ENCODE data around the gene NEURL1.
A peak's percentile ranks its signal among the peaks of the same experiment; 100 is the strongest.

NEURL1 gene

DNA sequence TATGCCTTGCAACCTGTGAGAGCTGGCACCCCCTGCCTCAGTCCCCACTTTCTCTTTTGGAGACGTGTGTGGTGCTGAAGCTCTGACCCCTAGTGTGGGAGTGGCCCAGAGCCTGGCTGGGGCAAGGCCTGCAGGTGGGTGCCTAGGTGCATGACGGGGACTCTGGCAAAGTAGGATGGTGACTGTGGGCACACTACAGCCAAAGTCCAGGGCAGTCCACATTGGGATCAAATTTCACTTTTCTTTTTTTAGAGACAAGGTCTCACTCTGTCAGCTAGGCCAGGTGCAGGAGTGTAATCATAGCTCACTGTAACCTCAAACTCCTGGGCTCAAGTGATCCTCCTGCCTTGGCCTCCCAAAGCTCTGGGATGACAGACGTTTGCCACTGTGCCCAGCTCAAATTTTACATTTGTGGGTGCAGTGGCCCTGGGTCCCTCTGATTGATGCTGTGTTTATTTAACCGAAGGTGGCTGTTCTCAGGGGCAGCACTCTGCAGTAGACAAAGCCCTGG is 52.3 kb downstream of the NEURL1 start:
- no peak for ATAC-seq (replicated peaks)
- Mint-ChIP-seq H3K4me3 (no peak overlapping the region), H3K27ac (no peak overlapping the region), H3K4me1 (peaks cover 15 to 19% of the 10 kb centered on the region in 2 donors), H3K27me3 (peaks cover 8 to 17% of the 10 kb centered on the region in 2 donors), H3K9me3 (no peaks in the 10 kb centered on the region), H3K36me3 (no peaks in the 10 kb centered on the region)
- no peak for DNase-seq

DNA sequence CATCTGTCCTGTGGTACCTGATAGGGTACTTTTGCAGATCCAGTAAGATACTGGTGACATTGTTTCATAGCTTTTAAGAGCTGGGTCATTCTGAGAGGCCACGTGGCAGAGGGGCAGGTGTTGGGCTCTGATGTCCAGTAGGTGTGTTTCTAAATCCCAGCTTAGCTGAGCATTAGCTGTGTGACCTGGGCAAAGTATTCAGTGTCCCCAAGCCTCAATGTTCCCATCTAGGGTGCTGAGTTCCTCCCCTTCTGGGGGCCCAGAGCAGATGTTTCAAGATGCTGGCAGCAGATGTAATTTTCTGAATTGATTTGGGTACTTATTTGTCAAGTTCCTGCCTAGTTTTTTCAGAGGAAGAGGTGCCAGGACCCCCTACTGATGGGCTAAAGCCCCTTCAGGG is 52.9 kb downstream of the NEURL1 start:
- Mint-ChIP-seq H3K36me3 (no peaks in the 10 kb centered on the region), H3K4me1 (peaks cover 15 to 19% of the 10 kb centered on the region in 2 donors)
- ATAC-seq (replicated peaks), result no peak

DNA sequence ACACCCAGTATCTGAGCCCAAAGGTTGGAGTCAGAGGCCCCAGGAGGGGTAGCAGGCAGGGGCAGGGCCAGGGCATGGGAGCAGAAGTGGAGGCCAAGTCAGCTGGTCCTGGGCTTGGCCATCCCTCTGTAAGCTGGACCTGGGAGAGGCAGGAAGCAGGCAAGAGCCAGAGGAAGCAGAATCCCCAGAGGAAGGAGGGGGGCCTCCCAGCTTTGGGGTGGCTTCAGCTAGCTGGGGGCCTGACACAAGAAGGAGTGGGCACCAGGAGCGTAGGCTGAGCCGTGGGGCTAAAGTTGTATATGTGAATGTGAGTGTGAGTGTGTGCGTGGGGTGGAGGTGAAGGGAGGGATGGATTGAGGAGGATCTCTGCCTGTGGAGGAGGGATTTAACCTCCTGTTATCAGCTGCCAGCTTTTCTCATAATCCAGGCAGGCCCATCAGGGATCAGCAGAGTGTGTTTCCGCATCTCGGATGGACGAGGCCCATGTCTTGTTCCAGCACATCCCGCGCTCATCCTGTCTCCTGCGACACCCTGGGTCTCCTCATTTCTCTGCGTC is 54.0 kb downstream of the NEURL1 start:
- H3K4me3 Mint-ChIP-seq, result no peak overlapping the region
- H3K36me3 Mint-ChIP-seq, result no peaks in the 10 kb centered on the region
- H3K27ac Mint-ChIP-seq, result no peak overlapping the region
- ATAC-seq (replicated peaks) (no peak), DNase-seq (no peak)
- H3K9me3 Mint-ChIP-seq, result no peaks in the 10 kb centered on the region
- peaks cover 13 to 18% of the 10 kb centered on the region in 2 donors for H3K4me1 Mint-ChIP-seq
- peaks cover 6 to 10% of the 10 kb centered on the region in 2 donors for H3K27me3 Mint-ChIP-seq

More for the DNA sequence above, 52.9 kb downstream of the NEURL1 start:
- H3K27me3 Mint-ChIP-seq, result peaks cover 4 to 11% of the 10 kb centered on the region in 2 donors
- no peak overlapping the region for H3K27ac Mint-ChIP-seq
- H3K9me3 Mint-ChIP-seq, result no peaks in the 10 kb centered on the region
- no peak for DNase-seq
- no peak overlapping the region for H3K4me3 Mint-ChIP-seq

DNA sequence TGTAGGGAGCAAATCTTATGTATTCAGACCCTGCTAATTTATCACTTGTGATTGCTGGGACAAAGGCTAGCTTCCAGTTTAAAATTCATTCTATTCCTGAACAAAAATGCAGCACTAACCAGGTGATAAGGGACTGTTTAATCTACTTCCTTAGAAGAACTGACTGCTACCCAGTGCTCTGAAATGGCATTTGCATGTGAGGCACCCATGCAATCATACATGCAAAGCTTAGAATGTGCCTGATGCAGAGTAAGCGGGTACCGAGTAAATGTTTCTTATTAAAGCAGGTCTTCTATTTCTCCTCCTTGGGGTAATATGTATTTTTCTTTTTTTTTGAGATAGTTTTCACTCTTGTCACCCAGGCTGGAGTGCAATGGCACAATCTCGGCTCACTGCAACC is 54.5 kb downstream of the NEURL1 start:
- no peak for DNase-seq
- Mint-ChIP-seq H3K4me3 (no peak overlapping the region), H3K4me1 (peaks cover 8 to 13% of the 10 kb centered on the region in 2 donors), H3K27ac (peak overlapping the region; percentile 52), H3K9me3 (no peaks in the 10 kb centered on the region), H3K36me3 (no peaks in the 10 kb centered on the region), H3K27me3 (peaks cover 10 to 12% of the 10 kb centered on the region in 2 donors)
- ATAC-seq (replicated peaks), result no peak

DNA sequence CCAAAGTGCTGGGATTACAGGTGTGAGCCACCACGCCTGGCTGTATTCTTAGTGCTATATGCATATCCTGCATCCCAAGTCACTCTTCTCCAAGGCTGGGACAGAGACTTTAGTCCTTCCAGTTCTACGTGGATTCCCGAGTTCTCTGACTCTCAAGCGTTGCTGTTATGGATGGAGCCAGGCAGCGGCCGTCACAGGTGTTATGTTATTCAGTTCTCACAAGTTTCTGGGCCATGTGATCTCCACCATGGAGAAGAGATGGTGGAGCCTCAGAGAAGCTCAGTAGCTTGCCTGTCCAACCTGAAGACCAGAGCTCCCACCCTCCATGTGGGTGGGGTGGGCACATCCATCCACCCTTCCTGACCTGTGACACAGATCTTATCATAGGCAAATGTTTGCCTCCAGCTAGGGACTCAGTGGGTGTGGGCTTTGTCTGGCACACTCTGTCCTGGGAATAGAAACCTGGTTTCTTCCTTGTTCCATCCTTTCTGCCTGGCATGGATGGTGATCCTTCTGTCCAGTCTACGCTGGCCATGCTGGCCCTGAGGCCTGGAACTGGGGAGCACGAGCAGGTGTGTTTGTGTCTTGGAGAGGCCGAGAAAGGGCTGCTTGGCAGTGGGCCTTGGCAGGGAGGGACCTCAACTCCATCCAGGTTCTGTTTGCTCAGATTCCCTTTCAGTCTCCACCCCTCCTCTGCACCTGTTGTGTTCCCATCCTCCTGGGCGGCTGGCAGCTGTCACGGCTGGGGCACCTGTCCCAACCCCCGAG is 55.3 kb downstream of the NEURL1 start:
- Mint-ChIP-seq H3K4me3 (no peak overlapping the region), H3K27ac (no peak overlapping the region), H3K4me1 (peaks cover 5% of the 10 kb centered on the region in 2 donors), H3K27me3 (peaks cover 6 to 10% of the 10 kb centered on the region in 2 donors), H3K36me3 (no peaks in the 10 kb centered on the region), H3K9me3 (no peaks in the 10 kb centered on the region)
- DNase-seq, result no peak
- ATAC-seq (replicated peaks), result no peak

DNA sequence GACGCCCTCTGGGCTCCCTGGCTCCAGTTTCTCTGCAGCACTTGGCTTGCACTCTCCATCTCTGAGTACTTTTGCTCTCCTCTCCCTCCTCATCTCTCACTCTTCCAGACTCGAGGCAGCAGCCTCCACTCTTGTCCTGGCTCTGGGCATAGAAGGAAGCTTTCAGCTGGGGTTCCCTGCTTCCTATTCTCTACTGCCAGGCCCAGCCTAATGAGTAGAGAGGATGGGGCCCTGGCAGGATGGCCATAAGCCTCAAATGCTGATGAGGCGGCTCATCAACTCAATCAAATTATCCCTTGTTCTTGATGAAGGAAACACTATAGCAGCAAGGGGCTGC is 55.8 kb downstream of the NEURL1 start:
- Mint-ChIP-seq H3K4me1 (peaks cover 5 to 8% of the 10 kb centered on the region in 2 donors), H3K9me3 (no peaks in the 10 kb centered on the region), H3K36me3 (no peaks in the 10 kb centered on the region), H3K27me3 (peaks cover 7 to 16% of the 10 kb centered on the region in 2 donors), H3K27ac (no peak overlapping the region), H3K4me3 (no peak overlapping the region)
- no peak for DNase-seq
- no peak for ATAC-seq (replicated peaks)

DNA sequence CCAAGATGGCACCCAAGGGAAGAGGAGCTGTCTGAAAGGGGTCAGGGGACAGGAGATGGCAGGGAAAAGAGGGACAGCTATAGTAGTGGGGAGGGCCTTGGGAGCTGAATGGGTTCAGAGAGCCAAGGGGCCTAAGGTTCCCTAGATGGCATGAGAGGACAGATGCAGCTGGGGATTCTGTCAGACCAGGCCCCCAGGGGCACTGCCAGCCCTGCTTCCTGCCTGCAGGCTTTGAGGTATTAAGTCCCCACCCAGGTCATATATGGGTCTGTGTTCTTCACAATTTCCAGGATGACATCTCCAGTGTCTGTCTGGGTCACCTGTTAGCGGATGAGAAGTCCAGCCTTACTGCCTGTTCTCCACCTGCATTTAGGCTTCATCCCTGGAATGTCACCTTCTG is 56.7 kb downstream of the NEURL1 start:
- peaks cover 15 to 22% of the 10 kb centered on the region in 2 donors for H3K27me3 Mint-ChIP-seq
- H3K9me3 Mint-ChIP-seq, result no peaks in the 10 kb centered on the region
- H3K36me3 Mint-ChIP-seq, result no peaks in the 10 kb centered on the region
- H3K27ac Mint-ChIP-seq, result no peak overlapping the region
- DNase-seq, result no peak
- no peak overlapping the region for H3K4me3 Mint-ChIP-seq
- H3K4me1 Mint-ChIP-seq, result peaks cover 11% of the 10 kb centered on the region in 2 donors
- no peak for ATAC-seq (replicated peaks)

DNA sequence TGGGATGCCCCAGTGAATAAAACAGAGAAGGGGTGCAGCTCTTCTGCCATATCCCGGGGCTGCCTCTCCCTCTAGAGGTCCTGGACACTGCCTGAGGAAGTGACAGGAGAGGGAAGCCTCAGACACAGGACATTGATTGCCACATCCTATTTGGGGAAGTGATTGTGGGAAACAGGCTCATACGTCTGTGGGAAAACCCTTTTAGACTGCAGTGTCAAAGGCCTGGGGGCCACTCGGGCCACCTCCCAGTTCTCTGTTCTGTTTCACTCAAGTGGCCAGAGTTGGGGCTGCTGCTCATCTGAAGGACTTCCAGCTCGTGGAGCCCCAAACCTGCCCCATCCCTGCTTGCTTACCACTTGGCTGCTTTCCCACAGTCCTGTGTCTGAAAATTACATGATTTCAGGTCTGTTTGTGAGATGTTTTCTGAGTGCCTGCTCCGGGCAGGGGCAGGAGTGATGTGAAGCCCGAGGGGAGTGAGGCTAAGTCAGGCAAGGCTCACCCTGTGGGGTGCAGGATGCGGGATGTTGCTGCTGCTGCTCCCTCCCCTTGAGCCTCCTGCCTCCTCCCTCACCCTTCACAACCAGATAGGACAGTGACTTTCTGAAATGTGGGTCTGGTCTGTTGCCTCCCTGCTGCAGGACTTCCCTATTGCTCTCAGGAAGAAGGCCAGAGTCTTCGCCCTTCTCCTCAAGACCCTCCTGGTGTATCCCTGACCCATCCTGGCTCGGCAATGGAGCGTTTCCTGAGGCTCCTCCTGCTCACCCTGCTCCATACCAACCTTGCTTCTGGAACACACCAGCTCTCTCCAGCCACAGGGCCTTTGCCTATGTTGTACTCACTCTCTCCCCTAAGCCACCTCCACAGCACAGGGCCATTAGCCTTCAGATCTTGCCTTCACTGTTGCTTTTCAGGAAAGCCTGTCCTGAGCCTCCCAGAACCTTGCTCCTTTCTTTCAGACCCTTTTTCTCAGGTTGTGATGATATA is 58.4 kb downstream of the NEURL1 start:
- DNase-seq, result no peak
- H3K36me3 Mint-ChIP-seq, result no peaks in the 10 kb centered on the region
- no peak overlapping the region for H3K4me3 Mint-ChIP-seq
- H3K27ac Mint-ChIP-seq, result no peak overlapping the region
- peaks cover 27 to 30% of the 10 kb centered on the region in 2 donors for H3K27me3 Mint-ChIP-seq
- peaks cover 11% of the 10 kb centered on the region in 2 donors for H3K4me1 Mint-ChIP-seq
- no peaks in the 10 kb centered on the region for H3K9me3 Mint-ChIP-seq
- peak in 1 of 2 donors; percentile 31 for ATAC-seq (replicated peaks)

DNA sequence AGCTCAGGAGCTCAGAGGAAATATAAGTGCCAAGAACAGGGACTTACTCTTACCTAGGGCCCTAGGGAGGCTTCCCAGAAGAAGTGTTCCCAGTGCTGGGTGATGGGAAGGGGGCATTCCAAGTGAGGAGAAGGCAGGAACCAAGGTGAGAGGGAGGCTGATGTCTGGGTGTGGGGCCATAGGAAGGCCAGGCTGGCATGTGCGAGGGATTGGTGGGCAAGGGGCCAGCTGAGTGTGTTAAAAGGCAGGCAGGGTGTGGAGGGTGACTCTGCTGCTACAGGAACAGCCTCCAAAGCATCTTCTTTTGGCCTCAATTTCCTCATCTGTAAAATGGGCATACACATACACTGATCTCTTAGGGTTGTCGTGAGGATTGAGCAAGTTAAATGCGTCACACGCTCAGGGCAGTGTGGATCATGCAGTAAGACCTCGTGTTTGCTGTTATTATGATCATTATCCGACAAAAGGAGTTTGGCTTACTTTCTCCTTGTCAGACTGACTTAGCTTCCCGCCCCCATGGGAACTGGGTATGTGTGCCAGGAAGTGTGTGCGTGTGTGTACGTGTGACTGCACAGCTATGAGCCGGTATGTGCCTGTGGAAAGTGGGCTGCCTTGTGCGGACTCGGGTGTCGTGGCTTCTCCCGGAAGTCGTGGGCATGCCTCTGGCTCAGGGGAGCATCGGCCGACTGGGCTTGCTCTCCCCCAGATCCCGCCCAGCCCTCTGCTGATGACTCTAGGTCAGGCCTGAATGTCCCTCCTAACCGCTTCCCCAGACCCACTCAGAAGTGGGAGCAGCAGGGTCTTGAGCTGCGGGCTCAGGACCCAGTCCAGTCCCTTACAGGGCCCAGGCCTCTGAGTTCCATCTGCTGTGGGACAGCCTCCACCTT is 59.6 kb downstream of the NEURL1 start:
- no peak overlapping the region for H3K27ac Mint-ChIP-seq
- ATAC-seq (replicated peaks) (no peak), DNase-seq (no peak)
- peaks cover 32 to 41% of the 10 kb centered on the region in 2 donors for H3K27me3 Mint-ChIP-seq
- no peak overlapping the region for H3K4me3 Mint-ChIP-seq
- no peaks in the 10 kb centered on the region for H3K36me3 Mint-ChIP-seq
- peaks cover 6 to 7% of the 10 kb centered on the region in 2 donors for H3K4me1 Mint-ChIP-seq
- no peaks in the 10 kb centered on the region for H3K9me3 Mint-ChIP-seq

DNA sequence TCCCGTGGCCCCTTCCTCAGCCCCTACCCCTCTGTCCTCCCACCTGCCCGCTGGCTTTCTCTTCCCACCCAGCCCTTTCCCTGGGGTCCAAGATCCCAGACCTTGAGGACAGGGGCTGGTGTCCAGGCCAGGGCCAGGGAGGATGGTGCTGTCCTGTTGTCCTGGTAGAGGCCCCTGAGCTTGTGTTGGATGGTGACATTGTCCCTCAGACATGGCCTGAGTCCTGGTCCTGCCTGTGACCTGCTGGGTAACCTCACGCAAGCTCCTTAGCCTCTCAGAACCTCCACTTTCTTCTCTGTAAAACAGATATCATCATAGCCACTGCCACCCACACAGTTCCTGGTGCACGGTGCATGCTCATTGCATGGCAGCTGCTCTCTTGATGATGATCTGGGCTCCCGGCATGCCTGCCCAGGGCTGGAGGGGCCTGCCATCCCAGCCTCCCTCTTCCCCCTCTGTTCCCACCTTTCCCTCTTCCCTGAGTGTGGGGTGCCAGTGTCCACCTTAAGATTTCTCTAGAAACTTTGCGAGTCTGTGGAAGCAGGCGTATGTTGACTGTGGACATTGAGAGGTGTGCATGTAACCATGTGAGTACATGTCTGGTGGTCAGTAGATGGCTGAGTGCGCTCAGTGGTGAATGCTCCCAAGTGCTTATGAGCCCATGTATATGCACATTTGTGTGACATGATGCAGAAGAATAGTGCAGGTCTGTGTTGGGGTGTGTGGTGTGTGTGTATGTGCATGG is 60.4 kb downstream of the NEURL1 start:
- DNase-seq (no peak), ATAC-seq (replicated peaks) (no peak)
- H3K36me3 Mint-ChIP-seq, result no peaks in the 10 kb centered on the region
- H3K27ac Mint-ChIP-seq, result peak overlapping the region; percentile 27
- peak overlapping the region in 1 of 2 donors; percentile 58 for H3K4me3 Mint-ChIP-seq
- H3K4me1 Mint-ChIP-seq, result peaks cover 6 to 7% of the 10 kb centered on the region in 2 donors
- peaks cover 37 to 50% of the 10 kb centered on the region in 2 donors for H3K27me3 Mint-ChIP-seq
- H3K9me3 Mint-ChIP-seq, result no peaks in the 10 kb centered on the region

DNA sequence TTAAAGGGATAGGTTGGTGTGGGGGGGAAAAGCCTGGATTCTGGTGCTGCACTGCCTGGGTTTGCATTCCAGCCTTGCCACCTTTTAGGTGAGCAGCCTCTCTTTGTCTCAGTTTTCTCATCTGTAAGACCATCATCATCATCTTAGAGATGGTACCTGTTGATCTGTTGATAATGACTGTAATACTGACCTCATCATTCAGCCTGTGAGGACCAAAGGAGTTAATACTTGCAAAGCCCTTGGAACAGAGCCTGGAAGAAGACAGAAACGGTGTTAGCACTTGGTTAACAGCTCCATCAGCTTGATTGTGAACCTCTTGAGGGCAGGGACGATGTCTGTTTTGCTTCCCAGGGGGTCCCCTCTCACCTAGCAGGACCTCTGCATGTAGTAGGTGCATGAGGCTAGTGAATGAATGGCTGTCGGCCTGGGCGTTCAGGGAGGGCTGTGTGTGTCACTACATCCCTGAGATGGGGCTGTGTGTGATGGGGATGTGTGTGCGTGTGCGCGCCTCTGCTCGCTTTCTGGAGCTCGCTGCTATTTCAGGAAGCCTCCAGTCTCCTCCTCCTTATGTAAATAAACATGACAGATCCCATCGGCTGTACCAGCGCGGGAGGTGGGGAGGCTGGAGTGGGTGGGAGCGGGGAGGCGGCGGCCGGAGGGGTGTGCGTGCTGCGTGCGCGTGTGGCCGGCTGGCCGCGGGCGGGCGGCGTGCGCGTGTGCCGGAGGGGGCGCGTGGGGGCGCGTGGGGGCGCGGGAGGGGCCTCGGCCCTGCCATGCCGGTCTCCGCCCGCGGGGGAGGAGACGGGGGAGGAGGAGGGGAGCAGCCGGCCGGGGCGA is 61.2 kb downstream of the NEURL1 start:
- DNase-seq (no peak), ATAC-seq (replicated peaks) (peak; percentile 42 to 57)
- peak overlapping the region; percentile 75 for H3K27ac Mint-ChIP-seq
- no peaks in the 10 kb centered on the region for H3K36me3 Mint-ChIP-seq
- H3K4me1 Mint-ChIP-seq, result peaks cover 6 to 7% of the 10 kb centered on the region in 2 donors
- H3K9me3 Mint-ChIP-seq, result no peaks in the 10 kb centered on the region
- peak overlapping the region; percentile 68 to 78 for H3K4me3 Mint-ChIP-seq
- peaks cover 40 to 56% of the 10 kb centered on the region in 2 donors for H3K27me3 Mint-ChIP-seq

DNA sequence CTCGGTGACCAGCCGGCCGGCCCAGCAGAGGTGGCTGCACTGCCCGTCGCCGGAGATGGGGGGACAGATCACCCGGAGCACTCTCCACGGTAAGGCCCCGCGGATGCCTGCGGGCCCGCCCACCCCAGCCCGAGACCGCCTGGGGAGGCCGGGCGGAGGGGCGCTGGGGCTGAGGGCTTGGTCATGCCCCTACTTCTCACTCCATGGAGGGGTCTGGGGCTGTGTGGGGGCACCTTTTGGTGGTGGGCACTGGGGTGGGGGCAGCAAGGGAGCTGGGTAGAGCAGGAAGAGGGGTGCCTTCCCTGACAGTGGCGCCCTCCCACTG is 61.8 kb downstream of the NEURL1 start:
- no peak overlapping the region for H3K27ac Mint-ChIP-seq
- peaks cover 6 to 7% of the 10 kb centered on the region in 2 donors for H3K4me1 Mint-ChIP-seq
- peak; percentile 30 to 31 for ATAC-seq (replicated peaks)
- H3K36me3 Mint-ChIP-seq, result no peaks in the 10 kb centered on the region
- H3K4me3 Mint-ChIP-seq, result peak overlapping the region in 1 of 2 donors; percentile 46
- no peak for DNase-seq
- no peaks in the 10 kb centered on the region for H3K9me3 Mint-ChIP-seq
- H3K27me3 Mint-ChIP-seq, result peaks cover 43 to 56% of the 10 kb centered on the region in 2 donors
